Stimulated activated CD4-positive, alpha-beta T cell treated with anti-CD3 and anti-CD28 coated beads, Interleukin-2, amount 100 ng/mL, for 24 hours (primary cell): ENCODE results near the gene PPP1R9A.

ENCODE experiments used
- DNase-seq, 2 donors: peaks; one replicate each; pipeline ENCODE4 v3.0.0-alpha.2; 2020

PPP1R9A gene

GRCh38 chr7:95045236-95045923, 138.0 kb downstream of the PPP1R9A start:
- DNase-seq, result no peak

- no peak for DNase-seq
Measured at GRCh38 chr7:95046494-95047240, 139.3 kb downstream of the PPP1R9A start.

- no peak for DNase-seq
Measured at GRCh38 chr7:95047291-95047690, 139.9 kb downstream of the PPP1R9A start.

GRCh38 chr7:95052566-95053094, 145.2 kb downstream of the PPP1R9A start:
- no peak for DNase-seq

GRCh38 chr7:95054386-95054785, 147.0 kb downstream of the PPP1R9A start:
- no peak for DNase-seq

- DNase-seq, result no peak
Measured at GRCh38 chr7:95055295-95055694, 147.9 kb downstream of the PPP1R9A start.

- DNase-seq, result no peak
Measured at GRCh38 chr7:95056107-95056739, 148.8 kb downstream of the PPP1R9A start.

- no peak for DNase-seq
Measured at GRCh38 chr7:95056901-95057300, 149.5 kb downstream of the PPP1R9A start.

GRCh38 chr7:95059842-95060313, 152.5 kb downstream of the PPP1R9A start:
- DNase-seq, result no peak

- no peak for DNase-seq
Measured at GRCh38 chr7:95062901-95063300, 155.5 kb downstream of the PPP1R9A start.

- DNase-seq, result no peak
Measured at GRCh38 chr7:95066737-95067530, 159.5 kb downstream of the PPP1R9A start.

- no peak for DNase-seq
Measured at GRCh38 chr7:95088536-95089215, 181.3 kb downstream of the PPP1R9A start.

- DNase-seq, result no peak
Measured at GRCh38 chr7:95089414-95090315, 182.3 kb downstream of the PPP1R9A start.

GRCh38 chr7:95092324-95092723, 184.9 kb downstream of the PPP1R9A start:
- DNase-seq, result no peak

- DNase-seq, result no peak
Measured at GRCh38 chr7:95095259-95095965, 188.0 kb downstream of the PPP1R9A start.

GRCh38 chr7:95095966-95096540, 188.7 kb downstream of the PPP1R9A start:
- no peak for DNase-seq

- no peak for DNase-seq
Measured at GRCh38 chr7:95097291-95097690, 189.9 kb downstream of the PPP1R9A start.

GRCh38 chr7:95097851-95098250, 190.5 kb downstream of the PPP1R9A start:
- no peak for DNase-seq

- DNase-seq, result no peak
Measured at GRCh38 chr7:95099106-95099505, 191.7 kb downstream of the PPP1R9A start.

GRCh38 chr7:95101422-95101821, 194.0 kb downstream of the PPP1R9A start:
- DNase-seq, result no peak
